ENCODE measurements around the gene DCTN3.

Gene DCTN3

DNA sequence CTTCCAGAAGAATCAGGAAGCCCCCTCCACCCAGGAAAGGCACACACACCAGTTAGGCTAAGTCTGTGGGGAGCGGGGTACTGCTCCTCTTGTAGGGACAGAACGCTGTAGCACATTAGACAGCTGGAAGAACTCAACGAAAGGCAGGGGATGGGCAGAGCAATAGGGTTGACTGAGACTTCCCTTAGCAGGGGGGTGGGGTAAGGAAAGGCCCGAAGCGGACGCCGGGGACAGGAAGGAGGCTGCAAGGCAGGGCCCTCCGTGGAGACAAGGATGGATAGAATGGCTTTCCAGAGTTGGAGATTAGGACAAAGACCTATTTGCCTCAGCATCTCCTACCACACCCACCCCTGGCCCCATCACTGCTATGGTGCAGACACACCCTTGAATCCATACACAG lies 45.1 kb downstream of the DCTN3 start:
- FAIRE-seq (no peak), DNase-seq (ENCODE audit: low spot score) (no peak)

DNA sequence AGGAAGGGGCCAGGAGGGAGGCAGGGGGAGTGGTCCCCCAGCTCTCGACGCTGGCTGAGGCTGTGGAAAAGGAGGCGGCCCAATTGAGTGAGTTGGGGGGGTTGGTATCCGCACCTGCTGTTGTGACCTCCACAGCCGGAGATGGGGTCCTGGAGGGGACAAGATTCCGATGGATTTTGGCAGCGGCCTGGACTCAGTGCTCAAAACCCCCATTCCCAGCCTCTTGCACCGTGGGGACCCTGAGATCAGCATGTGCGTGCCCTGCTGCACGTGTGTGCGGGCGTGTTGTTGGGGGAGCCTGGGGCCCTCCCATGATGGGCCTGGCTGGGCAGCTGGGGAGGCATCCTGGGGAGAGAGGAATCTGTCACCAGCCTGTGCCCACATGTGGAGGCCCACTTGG lies 45.7 kb downstream of the DCTN3 start:
- FAIRE-seq: no peak
- DNase-seq (ENCODE audit: low spot score): no peak

- DNase-seq (ENCODE audit: low spot score) (no peak), FAIRE-seq (no peak)
Observed at GRCh38 chr9:34573599-34574325, 46.5 kb downstream of the DCTN3 start.

DNA sequence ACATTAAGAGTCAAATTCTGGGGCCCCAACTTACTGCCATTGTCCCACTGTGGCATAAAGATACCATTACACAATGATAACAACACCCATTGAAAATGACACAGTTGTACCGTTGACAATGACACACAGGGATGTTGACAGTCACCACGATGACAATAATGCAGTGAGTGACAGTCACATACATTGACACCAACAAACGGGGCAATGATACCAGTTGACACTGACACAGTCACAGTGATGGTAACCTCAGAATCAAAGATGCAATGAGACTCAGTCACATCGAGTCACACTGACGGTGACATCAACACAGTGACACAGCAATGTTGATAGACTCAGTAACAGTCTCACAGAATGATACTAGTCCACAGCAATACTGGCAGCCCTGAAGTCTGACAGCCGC lies 47.7 kb downstream of the DCTN3 start:
- FAIRE-seq: no peak

GRCh38 chr9:34572092-34572491 lies 48.2 kb downstream of the DCTN3 start:
- FAIRE-seq: no peak
- no peak for DNase-seq (ENCODE audit: low spot score)

More for the DNA sequence above, 47.7 kb downstream of the DCTN3 start:
- DNase-seq (ENCODE audit: low spot score): no peak

DNA sequence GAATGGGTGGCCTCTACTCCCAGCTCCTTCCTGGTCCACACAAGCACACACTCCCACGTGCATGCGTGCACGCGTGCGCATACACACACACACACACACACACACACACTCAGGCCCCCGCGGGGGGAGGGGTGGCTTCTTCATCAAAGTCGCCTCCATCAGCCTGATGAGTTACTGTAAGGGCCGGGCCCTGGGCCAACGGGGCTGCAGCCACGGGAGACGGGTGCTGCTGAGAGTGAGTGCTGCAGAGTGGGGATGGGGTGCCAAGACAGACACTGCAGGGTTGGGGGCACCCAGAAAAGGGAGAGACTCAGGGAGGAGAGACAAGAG lies 48.8 kb downstream of the DCTN3 start:
- DNase-seq (ENCODE audit: low spot score) (no peak), FAIRE-seq (no peak)

- no peak for DNase-seq (ENCODE audit: low spot score)
- FAIRE-seq: no peak
Observed at GRCh38 chr9:34570809-34571480, 49.4 kb downstream of the DCTN3 start.

GRCh38 chr9:34570376-34570775 lies 49.9 kb downstream of the DCTN3 start:
- DNase-seq (ENCODE audit: low spot score): no peak
- no peak for FAIRE-seq

DNA sequence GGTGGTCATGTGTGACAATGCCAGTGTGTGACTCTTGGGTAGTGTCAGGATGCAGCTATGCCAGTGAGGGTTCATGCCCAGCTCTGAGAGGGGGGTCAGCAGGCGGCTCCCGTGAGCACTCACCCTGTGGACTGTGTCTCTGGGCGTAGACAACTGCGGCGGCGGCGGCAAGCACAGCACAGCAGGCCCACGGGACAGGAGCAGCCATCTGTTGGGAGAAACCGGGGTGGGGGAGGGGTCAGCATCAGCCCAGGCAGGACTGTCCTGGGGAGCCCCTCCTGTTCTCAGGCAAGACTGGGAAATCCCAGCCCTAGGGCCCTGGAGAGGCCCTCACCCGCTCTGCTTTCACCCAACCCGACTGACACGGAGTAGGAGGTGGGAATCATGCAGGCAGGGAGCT lies 51.5 kb downstream of the DCTN3 start:
- FAIRE-seq (no peak), DNase-seq (ENCODE audit: low spot score) (no peak)

DNA sequence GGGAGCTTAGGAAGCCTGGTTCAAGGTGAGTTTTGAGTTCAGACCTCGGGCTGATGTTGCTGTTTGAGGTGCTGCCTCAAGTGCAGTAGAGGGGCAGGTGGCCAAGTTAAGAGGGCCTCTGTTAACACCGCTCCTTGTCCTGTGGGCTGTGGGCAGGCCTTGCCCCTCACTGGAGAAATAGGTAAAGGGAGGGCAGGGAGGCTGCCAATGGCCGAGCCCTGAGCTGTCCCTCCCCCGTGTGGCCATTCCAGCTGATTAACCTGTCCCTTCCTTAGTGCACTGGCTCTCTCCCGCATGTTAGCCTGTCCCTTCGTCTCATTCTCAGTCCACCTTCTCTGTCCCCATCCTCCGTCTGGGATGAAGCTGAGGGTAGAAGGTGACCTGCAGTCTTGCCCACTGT lies 52.2 kb downstream of the DCTN3 start:
- FAIRE-seq (no peak), DNase-seq (ENCODE audit: low spot score) (no peak)

- DNase-seq (ENCODE audit: low spot score): no peak
- FAIRE-seq: no peak
Observed at GRCh38 chr9:34566972-34567371, 53.3 kb downstream of the DCTN3 start.

DNA sequence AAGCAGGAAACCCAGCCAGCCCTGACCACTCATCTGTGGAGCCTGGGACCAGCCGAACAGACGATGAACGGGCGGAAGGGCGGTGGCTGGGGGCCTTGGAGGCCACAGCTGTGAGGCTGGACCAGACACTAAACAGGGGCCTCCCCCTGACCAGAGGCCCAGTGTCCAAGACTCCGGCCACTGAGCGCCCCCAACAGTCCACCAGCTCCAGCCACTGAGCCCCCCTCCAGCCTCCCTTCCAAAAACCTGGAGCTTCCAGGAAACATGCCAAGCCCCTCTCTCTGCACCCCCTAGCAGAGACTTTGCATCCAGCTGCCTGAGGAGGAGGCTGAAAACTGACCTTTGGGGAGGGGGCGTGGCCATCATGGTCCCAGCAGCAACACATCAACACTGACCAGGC lies 54.0 kb downstream of the DCTN3 start:
- no peak for FAIRE-seq

GRCh38 chr9:34565856-34566255 lies 54.4 kb downstream of the DCTN3 start:
- no peak for FAIRE-seq
- no peak for DNase-seq (ENCODE audit: low spot score)

More for the DNA sequence above, 54.0 kb downstream of the DCTN3 start:
- no peak for DNase-seq (ENCODE audit: low spot score)

- DNase-seq (ENCODE audit: low spot score): no peak
- FAIRE-seq: no peak
Observed at GRCh38 chr9:34564617-34565016, 55.7 kb downstream of the DCTN3 start.
